ENCODE data around the gene UNC13A. TPM values are rescaled to one million over a fixed set of nuclear protein-coding genes. Genes with fewer than 3 reads are reported as not detected.

UNC13A gene
- total RNA-seq, 1 experiment from 2014 or later = 5.8 TPM

DNA sequence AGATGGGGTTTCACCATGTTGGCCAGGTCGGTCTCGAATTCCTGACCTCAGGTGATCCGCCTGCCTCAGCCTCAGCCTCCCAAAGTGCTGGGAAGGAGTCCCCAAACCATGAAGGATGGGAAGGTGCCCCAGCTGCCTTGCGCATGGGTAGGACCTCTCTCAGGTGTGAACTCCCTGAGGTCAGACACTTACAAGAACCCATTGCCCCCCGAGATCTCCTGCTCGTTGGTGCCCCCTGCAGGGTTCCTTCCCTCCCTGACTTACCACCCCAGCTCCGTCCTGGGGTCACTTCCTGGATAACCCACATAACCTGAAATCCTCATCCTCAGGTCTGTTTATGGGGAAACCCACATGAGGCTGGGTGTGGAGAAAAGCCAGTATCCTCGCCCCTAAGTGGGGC is 41.7 kb downstream of the UNC13A start:
- intact Hi-C loops (cut with micrococcal nuclease; ENCODE audit: unreplicated experiment) = no loop called here
- DNase-seq (ENCODE audit: low spot score) = no peak
- no peaks in the 10 kb centered on the region for H3K9me3 ChIP-seq (ENCODE audit: low read depth, low read length, poor library complexity, severe bottlenecking)
- no peaks in the 10 kb centered on the region for H3K4me1 ChIP-seq (ENCODE audit: insufficient read depth, low read length, poor library complexity, severe bottlenecking)
- H3K27ac ChIP-seq (ENCODE audit: low read depth, low read length, poor library complexity, severe bottlenecking) = no peak overlapping the region
- CTCF ChIA-PET = no interaction called here
- H3K4me3 ChIP-seq (ENCODE audit: low read depth, low read length, poor library complexity, severe bottlenecking) = no peak overlapping the region
- H3K36me3 ChIP-seq (ENCODE audit: insufficient read depth, low read length, poor library complexity, severe bottlenecking) = no peaks in the 10 kb centered on the region
- TF ChIP-seq, protein P1, sequence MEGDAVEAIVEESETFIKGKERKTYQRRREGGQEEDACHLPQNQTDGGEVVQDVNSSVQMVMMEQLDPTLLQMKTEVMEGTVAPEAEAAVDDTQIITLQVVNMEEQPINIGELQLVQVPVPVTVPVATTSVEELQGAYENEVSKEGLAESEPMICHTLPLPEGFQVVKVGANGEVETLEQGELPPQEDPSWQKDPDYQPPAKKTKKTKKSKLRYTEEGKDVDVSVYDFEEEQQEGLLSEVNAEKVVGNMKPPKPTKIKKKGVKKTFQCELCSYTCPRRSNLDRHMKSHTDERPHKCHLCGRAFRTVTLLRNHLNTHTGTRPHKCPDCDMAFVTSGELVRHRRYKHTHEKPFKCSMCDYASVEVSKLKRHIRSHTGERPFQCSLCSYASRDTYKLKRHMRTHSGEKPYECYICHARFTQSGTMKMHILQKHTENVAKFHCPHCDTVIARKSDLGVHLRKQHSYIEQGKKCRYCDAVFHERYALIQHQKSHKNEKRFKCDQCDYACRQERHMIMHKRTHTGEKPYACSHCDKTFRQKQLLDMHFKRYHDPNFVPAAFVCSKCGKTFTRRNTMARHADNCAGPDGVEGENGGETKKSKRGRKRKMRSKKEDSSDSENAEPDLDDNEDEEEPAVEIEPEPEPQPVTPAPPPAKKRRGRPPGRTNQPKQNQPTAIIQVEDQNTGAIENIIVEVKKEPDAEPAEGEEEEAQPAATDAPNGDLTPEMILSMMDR (conservative IDR thresholded peaks at IDR 0.05; ENCODE audit: low read depth, low read length) = no peak
- TF ChIP-seq EZH2 (IDR thresholded peaks at IDR 0.05; ENCODE audit: borderline replicate concordance, low read depth, low read length, poor library complexity, severe bottlenecking) = no peak
- H3K27me3 ChIP-seq (replicated peaks; ENCODE audit: insufficient read depth, low read depth, low read length, poor library complexity) = no peaks in the 10 kb centered on the region
- BruUV-seq (replicated peaks) = no TSS peak
- POLR2A ChIA-PET (ENCODE audit: low non-redundant PET) = no interaction called here

DNA sequence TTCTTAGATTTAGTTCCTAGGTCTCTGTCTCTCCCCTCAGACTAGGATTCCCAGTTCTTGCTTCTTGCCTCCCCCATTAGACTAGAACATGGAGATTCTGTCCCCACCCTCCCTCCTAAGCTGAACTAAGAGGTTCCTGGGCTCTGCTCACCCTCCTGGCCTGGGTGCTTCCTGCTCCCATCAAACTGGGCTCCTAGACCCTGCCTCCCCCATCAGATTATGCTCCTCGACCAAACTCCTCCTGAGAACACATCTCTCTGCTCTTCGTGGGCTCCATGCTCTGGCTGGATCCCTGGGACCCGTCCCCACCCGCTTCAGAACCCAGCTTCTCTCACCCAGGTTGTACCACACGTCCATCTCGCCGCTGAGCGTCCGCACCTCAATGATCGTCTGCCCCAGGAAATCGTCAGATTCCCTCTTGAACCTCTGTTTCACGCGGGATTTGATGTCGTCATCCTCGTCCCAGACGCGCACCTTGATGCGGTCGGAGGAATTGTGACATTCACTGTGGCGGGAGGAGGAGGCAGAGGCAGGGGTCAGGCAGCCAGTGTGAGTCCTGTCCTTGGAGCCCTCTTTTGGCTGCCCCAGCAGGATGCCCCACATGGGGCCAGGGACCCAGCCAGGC is 42.7 kb downstream of the UNC13A start:
- H3K4me1 ChIP-seq (ENCODE audit: insufficient read depth, low read length, poor library complexity, severe bottlenecking) = no peaks in the 10 kb centered on the region
- no peak overlapping the region for H3K4me3 ChIP-seq (ENCODE audit: low read depth, low read length, poor library complexity, severe bottlenecking)
- no peaks in the 10 kb centered on the region for H3K36me3 ChIP-seq (ENCODE audit: insufficient read depth, low read length, poor library complexity, severe bottlenecking)
- no TSS peak for BruUV-seq (replicated peaks)
- no peak overlapping the region for H3K27ac ChIP-seq (ENCODE audit: low read depth, low read length, poor library complexity, severe bottlenecking)
- no peak for DNase-seq (ENCODE audit: low spot score)
- no peaks in the 10 kb centered on the region for H3K9me3 ChIP-seq (ENCODE audit: low read depth, low read length, poor library complexity, severe bottlenecking)
- CTCF ChIA-PET = no interaction called here
- TF ChIP-seq, protein P1 (conservative IDR thresholded peaks at IDR 0.05; ENCODE audit: low read depth, low read length) = no peak
- no peak for TF ChIP-seq EZH2 (IDR thresholded peaks at IDR 0.05; ENCODE audit: borderline replicate concordance, low read depth, low read length, poor library complexity, severe bottlenecking)
- intact Hi-C loops (cut with micrococcal nuclease; ENCODE audit: unreplicated experiment) = no loop called here
- no peaks in the 10 kb centered on the region for H3K27me3 ChIP-seq (replicated peaks; ENCODE audit: insufficient read depth, low read depth, low read length, poor library complexity)
- POLR2A ChIA-PET (ENCODE audit: low non-redundant PET) = no interaction called here

DNA sequence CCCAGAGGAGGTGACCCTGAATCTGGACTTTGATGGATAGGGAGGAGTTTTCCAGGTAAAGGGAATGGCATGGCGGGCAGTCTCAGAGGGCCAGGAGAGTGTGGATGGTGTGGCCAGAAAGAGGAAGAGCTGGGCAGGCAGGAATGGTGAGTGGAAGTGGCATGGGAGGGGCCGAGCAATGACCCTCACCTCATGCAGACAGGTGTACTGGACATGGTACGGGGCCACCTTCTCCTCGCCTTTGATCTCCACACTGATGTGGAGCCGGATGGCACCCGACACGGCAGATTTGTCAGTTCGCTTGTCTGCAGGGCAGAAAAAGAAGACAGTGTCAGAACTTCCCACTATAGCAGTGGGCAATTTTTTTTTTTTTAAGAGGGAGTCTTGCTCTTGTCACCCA is 45.5 kb downstream of the UNC13A start:
- CTCF ChIA-PET = no interaction called here

More for the DNA sequence above, 45.5 kb downstream of the UNC13A start:
- Histone ChIP-seq H3K4me1 (ENCODE audit: insufficient read depth, low read length, poor library complexity, severe bottlenecking) (no peaks in the 10 kb centered on the region), H3K27ac (ENCODE audit: low read depth, low read length, poor library complexity, severe bottlenecking) (no peak overlapping the region), H3K36me3 (ENCODE audit: insufficient read depth, low read length, poor library complexity, severe bottlenecking) (no peaks in the 10 kb centered on the region), H3K27me3 (replicated peaks; ENCODE audit: insufficient read depth, low read depth, low read length, poor library complexity) (no peaks in the 10 kb centered on the region), H3K9me3 (ENCODE audit: low read depth, low read length, poor library complexity, severe bottlenecking) (no peaks in the 10 kb centered on the region), H3K4me3 (ENCODE audit: low read depth, low read length, poor library complexity, severe bottlenecking) (no peak overlapping the region)
- BruUV-seq (replicated peaks) = no TSS peak
- no peak for DNase-seq (ENCODE audit: low spot score)
- no peak for TF ChIP-seq EZH2 (IDR thresholded peaks at IDR 0.05; ENCODE audit: borderline replicate concordance, low read depth, low read length, poor library complexity, severe bottlenecking)
- TF ChIP-seq, protein P1 (conservative IDR thresholded peaks at IDR 0.05; ENCODE audit: low read depth, low read length) = no peak
- intact Hi-C loops (cut with micrococcal nuclease; ENCODE audit: unreplicated experiment) = no loop called here
- POLR2A ChIA-PET (ENCODE audit: low non-redundant PET) = no interaction called here
